Activated B cell treated with CpG ODN at 0.5 μM for 24 hours (primary cell): ENCODE measurements around the gene PCK2. TPM values are rescaled to one million over a fixed set of nuclear protein-coding genes. Genes with fewer than 3 reads are reported as not detected.

Experiments
- ATAC-seq: fragments of 200-7000 bp; cut with Tn5 transposase; one replicate; pipeline ENCODE4 v1.10.0; 2021; ENCODE audit warnings: low read depth, mild to moderate bottlenecking, moderate library complexity
- CTCF ChIA-PET: fragments of 350-600 bp; sonication (Branson Sonifier 250); formaldehyde crosslinking; loops from one replicate; lab custom pipeline; 2021; ENCODE audit warnings: antibody characterized with exemption; lab: Charles Lee
- POLR2A ChIA-PET: fragments of 350-600 bp; sonication (Branson Sonifier 250); formaldehyde crosslinking; loops from one replicate; lab custom pipeline; 2021; ENCODE audit warnings: antibody characterized with exemption; lab: Charles Lee
- DNase-seq: peaks from one replicate; pipeline ENCODE4 v3.0.0; 2022
- H3K27ac Mint-ChIP-seq: one replicate; pipeline ENCODE4 v1.8.0; 2020; ENCODE audit warnings: mixed read lengths
- H3K27me3 Mint-ChIP-seq: one replicate; pipeline ENCODE4 v1.8.0; 2021; ENCODE audit warnings: mixed read lengths
- H3K36me3 Mint-ChIP-seq: one replicate; pipeline ENCODE4 v1.8.0; 2021; ENCODE audit warnings: low read depth, mixed read lengths
- H3K4me1 Mint-ChIP-seq: one replicate; pipeline ENCODE4 v1.8.0; 2021; ENCODE audit warnings: mixed read lengths
- H3K4me3 Mint-ChIP-seq: one replicate; pipeline ENCODE4 v1.8.0; 2020; ENCODE audit warnings: mild to moderate bottlenecking, mixed read lengths
- H3K9me3 Mint-ChIP-seq: one replicate; pipeline ENCODE4 v1.8.0; 2020; ENCODE audit warnings: mixed read lengths
- CTCF ChIP-seq: fragments of 200-600 bp; IDR thresholded peaks from one replicate; pipeline ENCODE4 v1.8.0; 2022; ENCODE audit warnings: antibody characterized with exemption, mild to moderate bottlenecking
- intact Hi-C: fragments of 100-400 bp; cut with micrococcal nuclease; formaldehyde crosslinking; loops from one replicate; pipeline ENCODE4 v1.15.1; 2024
- total RNA-seq: library from RNA; stranded (reverse); gene quantifications from 2 replicates; pipeline ENCODE4 v1.2.3, GENCODE V29; 2022

PCK2 gene
- total RNA-seq, 1 donor from 2014 or later = 102 TPM

DNA sequence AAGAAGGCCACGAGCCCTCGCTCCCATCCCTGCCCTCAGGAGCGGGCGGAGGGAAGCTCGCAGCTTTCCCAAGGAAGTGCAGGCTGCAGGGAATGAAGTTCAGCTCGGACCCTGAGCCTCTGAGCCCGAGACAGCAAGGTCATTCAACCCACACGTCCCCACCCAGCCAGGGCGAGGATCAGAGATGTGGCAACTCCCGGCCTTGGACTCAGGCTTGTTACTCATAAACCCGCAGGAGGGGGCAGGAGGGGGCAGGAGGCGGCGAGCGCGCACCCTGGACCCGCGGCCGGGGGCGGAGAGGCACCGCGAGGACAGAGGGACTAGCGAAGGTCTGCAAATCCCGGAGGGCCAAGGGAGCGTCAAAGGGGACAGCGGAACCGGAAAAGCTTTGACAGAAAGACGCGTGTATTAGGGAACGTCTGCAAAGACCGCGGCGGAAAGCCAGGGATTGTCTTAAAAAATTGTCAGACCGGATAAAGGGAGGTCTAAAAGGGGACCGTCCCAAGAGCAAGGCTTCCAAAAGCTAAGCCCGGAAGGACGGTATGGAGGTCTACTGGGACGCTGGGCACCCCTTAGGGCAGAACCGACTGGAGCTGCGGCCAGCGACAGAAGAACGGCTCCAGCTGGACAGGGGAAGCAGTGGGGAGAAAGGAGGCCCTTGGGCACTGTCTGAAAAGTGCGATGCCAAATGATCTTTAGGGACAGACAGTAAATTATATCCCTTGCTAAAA lies 19.9 kb downstream of the PCK2 start:
- DNase-seq = peak; percentile 74
- no peaks in the 10 kb centered on the region for H3K9me3 Mint-ChIP-seq
- ChIA-PET CTCF (interaction anchor here (0.6 to 2.6 kb wide), 14 partner anchors 12 to 195 kb away, joined by 3 to 15 read pairs (median 5); partner anchors contain the start of genes CHMP4A, EMC9, IRF9 and PSME1), POLR2A (interaction anchor here (0.6 to 6.1 kb wide), 49 partner anchors 9 to 1323 kb away, joined by 3 to 239 read pairs (median 7); partner anchors contain the start of genes ACIN1, C14orf119, CARMIL3 and CBLN3)
- peak overlapping the region; percentile 99 for H3K4me3 Mint-ChIP-seq
- H3K27ac Mint-ChIP-seq = peak overlapping the region; percentile 100
- intact Hi-C loops = loop anchor here (1.0 to 10.0 kb wide), 16 partner anchors 19 to 1019 kb away; partner anchors contain the start of genes ACIN1, C14orf119, CHMP4A and EMC9
- ATAC-seq = peak; percentile 17
- H3K36me3 Mint-ChIP-seq = peaks cover 42% of the 10 kb centered on the region
- no peaks in the 10 kb centered on the region for H3K27me3 Mint-ChIP-seq
- no peak for TF ChIP-seq CTCF
- peaks cover 29% of the 10 kb centered on the region for H3K4me1 Mint-ChIP-seq

DNA sequence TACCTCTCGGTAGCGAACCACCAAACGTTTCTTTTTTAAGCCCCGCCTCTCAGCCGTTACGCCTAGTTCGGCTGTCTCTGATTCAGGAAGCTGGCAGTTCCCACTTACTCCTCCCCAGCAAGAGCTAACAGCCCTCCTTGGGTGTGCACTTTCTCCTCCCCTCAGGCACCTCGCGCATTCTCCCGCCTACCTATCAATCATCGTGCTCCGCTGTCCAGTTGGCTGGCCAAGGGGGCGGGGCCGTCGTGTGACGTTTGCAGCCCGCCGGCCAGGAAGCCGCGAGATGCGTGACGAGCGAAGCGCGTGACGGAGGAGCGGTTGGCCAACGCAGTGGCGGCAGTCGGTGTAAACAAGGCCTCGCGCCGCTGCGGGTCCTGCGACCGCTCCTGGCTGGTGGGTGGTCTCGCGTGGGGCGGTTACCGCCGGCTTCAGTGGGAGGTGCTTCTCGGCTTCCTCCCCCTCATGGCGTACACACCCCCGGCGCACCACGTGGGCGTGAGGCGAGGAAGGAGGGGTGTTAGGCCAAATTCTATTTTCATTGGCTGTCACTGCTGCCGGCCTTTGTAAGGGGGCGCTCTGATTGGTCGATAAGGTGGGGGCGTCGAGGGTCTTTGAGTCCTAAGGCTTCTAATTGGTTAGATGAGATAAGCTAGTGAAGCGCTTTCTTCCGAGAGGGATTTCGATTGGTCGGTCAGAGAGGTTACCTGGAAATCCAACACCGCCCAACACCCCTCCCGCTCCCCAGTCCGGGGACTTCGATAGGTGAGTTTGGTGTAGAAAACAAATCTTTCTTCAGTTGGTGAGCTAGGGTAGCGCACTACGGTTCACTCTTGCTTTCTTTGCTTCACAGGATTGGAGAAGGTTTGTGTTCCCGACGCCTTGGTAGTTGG lies 20.7 kb downstream of the PCK2 start, which contains the start of the genes DCAF11 and NRL:
Gene DCAF11, plus strand, starts transcription at position 246 of the 890 bp plus-strand sequence. CDS start 818 bp downstream, outside the sequence.
Gene NRL, minus strand, starts transcription at position 418 of the 890 bp plus-strand sequence. CDS start 32,101 bp downstream, outside the sequence.
- intact Hi-C loops = loop anchor here (1.0 to 10.0 kb wide), 17 partner anchors 9 to 1020 kb away; partner anchors contain the start of genes ACIN1, C14orf119, CHMP4A and EMC9
- no peaks in the 10 kb centered on the region for H3K27me3 Mint-ChIP-seq
- no peak for TF ChIP-seq CTCF
- ATAC-seq (peak; percentile 83), DNase-seq (peak; percentile 97)
- H3K9me3 Mint-ChIP-seq = no peaks in the 10 kb centered on the region
- H3K4me1 Mint-ChIP-seq = peaks cover 27% of the 10 kb centered on the region
- peak within 1 kb of the TSS; percentile 99 for H3K4me3 Mint-ChIP-seq
- peak within 1 kb of the TSS; percentile 100 for H3K27ac Mint-ChIP-seq
- ChIA-PET POLR2A (interaction anchor here (0.6 to 6.1 kb wide), 48 partner anchors 9 to 1324 kb away, joined by 3 to 239 read pairs (median 7); partner anchors contain the start of genes ACIN1, C14orf119, CARMIL3 and CBLN3), CTCF (interaction anchor here (0.6 to 2.6 kb wide), 13 partner anchors 11 to 194 kb away, joined by 3 to 15 read pairs (median 5); partner anchors contain the start of genes EMC9, IRF9, PSME1 and PSME2)
- peaks cover 50% of the 10 kb centered on the region for H3K36me3 Mint-ChIP-seq

DNA sequence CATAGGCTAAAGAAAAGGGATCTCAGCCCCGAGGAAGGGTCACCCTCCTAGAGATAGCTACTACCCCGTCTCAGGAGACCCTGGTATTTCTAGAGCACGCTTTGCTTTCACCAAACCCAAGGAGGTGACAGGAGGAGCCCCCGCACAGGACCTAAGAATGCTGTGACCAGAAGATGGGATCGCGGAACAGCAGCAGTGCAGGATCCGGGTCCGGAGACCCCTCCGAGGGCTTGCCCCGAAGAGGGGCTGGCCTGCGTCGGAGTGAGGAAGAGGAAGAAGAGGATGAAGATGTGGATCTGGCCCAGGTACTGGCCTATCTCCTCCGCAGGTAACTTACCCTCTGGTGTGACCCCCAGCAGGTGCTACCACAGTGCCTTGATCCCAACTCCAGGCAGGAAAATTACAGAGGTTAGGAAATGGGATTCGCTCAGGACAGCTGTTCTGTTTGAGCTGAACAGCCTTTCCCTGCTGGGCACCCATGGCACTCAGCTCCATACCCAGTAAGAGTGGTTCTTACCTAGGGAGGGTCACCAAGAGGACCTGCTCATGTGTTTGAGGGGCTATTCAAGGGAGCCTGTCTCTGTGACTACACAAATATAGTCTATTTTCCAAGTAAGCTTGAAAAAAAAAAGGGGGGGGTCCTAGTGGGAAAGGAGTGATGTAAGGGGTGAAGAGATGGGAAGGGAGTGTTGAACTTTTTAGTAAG lies 21.5 kb downstream of the PCK2 start:
- peak overlapping the region; percentile 100 for H3K27ac Mint-ChIP-seq
- peaks cover 27% of the 10 kb centered on the region for H3K4me1 Mint-ChIP-seq
- intact Hi-C loops = loop anchor here (1.0 to 10.0 kb wide), 5 partner anchors 8 to 1021 kb away; partner anchors contain the start of genes ACIN1, C14orf119, LTB4R and LTB4R2
- ChIA-PET POLR2A (interaction anchor here (0.7 to 6.1 kb wide), 28 partner anchors 8 to 794 kb away, joined by 3 to 239 read pairs (median 12); partner anchors contain the start of genes CARMIL3, CHMP4A, CIDEB and EMC9), CTCF (interaction anchor here (1.0 to 2.6 kb wide), 8 partner anchors 10 to 193 kb away, joined by 3 to 15 read pairs (median 8); partner anchors contain the start of genes EMC9, IRF9 and PSME1)
- no peak for TF ChIP-seq CTCF
- peak; percentile 31 for DNase-seq
- peak overlapping the region; percentile 99 for H3K4me3 Mint-ChIP-seq
- no peak for ATAC-seq
- H3K9me3 Mint-ChIP-seq = no peaks in the 10 kb centered on the region
- peaks cover 56% of the 10 kb centered on the region for H3K36me3 Mint-ChIP-seq
- no peaks in the 10 kb centered on the region for H3K27me3 Mint-ChIP-seq

- intact Hi-C loops = loop anchor here (10.0 kb wide), 1 partner anchor 1021 kb away; the partner anchor contains the start of genes ACIN1 and C14orf119
- Mint-ChIP-seq H3K4me1 (peaks cover 27% of the 10 kb centered on the region), H3K9me3 (no peaks in the 10 kb centered on the region), H3K4me3 (peak overlapping the region; percentile 99), H3K27ac (peak overlapping the region; percentile 100), H3K36me3 (peaks cover 63% of the 10 kb centered on the region), H3K27me3 (no peaks in the 10 kb centered on the region)
- TF ChIP-seq CTCF = no peak
- ChIA-PET CTCF (interaction anchor here (1.2 to 1.7 kb wide), 3 partner anchors 16 to 126 kb away, joined by 3 to 5 read pairs (median 3); partner anchors contain the start of genes PSME1 and TINF2), POLR2A (interaction anchor here (0.7 to 6.1 kb wide), 7 partner anchors 11 to 126 kb away, joined by 3 to 239 read pairs (median 37); partner anchors contain the start of genes EMC9, IRF9, PCK2 and PSME1)
- ATAC-seq (no peak), DNase-seq (no peak)
Observed at GRCh38 chr14:24116128-24116814, 22.2 kb downstream of the PCK2 start.
